PC-9 (cell line): ENCODE results near the gene DESI1.

Experiments used
- CTCF ChIP-seq: fragments of 200-600 bp; sonication (generic); conservative IDR thresholded peaks from 2 replicates; pipeline ENCODE4 v1.6.1; 2017; ENCODE audit warnings: mixed run types, antibody characterized with exemption, mild to moderate bottlenecking, moderate library complexity
- EZH2 ChIP-seq: fragments of 200-600 bp; sonication (generic); IDR thresholded peaks from 2 replicates; pipeline ENCODE4 v1.8.0; 2017; ENCODE audit warnings: antibody characterized with exemption, low read depth

- TF ChIP-seq CTCF (no peak), EZH2 (no peak)
Observed at GRCh38 chr22:41570221-41570620, 50.6 kb downstream of the DESI1 start.
